ENCODE measurements around the gene VPS29.

GRCh38 chr12:110549716-110550115, 47.8 kb upstream of the VPS29 start:
- TF ChIP-seq EZH2 (IDR thresholded peaks at IDR 0.05), result no peak
- no peak for TF ChIP-seq POLR2AphosphoS5 (IDR thresholded peaks at IDR 0.05; ENCODE audit: borderline replicate concordance, low read depth, low read length)
- no peak for TF ChIP-seq FOXP2 (optimal IDR thresholded peaks at IDR 0.05; ENCODE audit: control extremely low read depth, extremely low read length, insufficient read depth)

All from SK-N-MC (cell line).